ENCODE results near the gene KRTAP5-5. TPM values are rescaled to one million over a fixed set of nuclear protein-coding genes. Genes with fewer than 3 reads are reported as not detected.
A peak's percentile ranks its signal among the peaks of the same experiment; 100 is the strongest.
"Not testable (repeated sequence)": the region's sequence is repeated elsewhere in the genome, so short reads cannot be mapped to it uniquely, and the experiment has no call there.

KRTAP5-5 gene, protein sequence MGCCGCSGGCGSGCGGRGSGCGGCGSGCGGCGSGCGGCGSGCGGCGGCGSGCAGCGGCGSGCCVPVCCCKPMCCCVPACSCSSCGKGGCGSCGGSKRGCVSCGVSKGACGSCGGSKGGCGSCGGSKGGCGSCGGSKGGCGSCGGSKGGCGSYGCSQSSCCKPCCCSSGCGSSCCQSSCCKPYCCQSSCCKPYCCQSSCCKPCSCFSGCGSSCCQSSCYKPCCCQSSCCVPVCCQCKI
- total RNA-seq, result not detected

DNA sequence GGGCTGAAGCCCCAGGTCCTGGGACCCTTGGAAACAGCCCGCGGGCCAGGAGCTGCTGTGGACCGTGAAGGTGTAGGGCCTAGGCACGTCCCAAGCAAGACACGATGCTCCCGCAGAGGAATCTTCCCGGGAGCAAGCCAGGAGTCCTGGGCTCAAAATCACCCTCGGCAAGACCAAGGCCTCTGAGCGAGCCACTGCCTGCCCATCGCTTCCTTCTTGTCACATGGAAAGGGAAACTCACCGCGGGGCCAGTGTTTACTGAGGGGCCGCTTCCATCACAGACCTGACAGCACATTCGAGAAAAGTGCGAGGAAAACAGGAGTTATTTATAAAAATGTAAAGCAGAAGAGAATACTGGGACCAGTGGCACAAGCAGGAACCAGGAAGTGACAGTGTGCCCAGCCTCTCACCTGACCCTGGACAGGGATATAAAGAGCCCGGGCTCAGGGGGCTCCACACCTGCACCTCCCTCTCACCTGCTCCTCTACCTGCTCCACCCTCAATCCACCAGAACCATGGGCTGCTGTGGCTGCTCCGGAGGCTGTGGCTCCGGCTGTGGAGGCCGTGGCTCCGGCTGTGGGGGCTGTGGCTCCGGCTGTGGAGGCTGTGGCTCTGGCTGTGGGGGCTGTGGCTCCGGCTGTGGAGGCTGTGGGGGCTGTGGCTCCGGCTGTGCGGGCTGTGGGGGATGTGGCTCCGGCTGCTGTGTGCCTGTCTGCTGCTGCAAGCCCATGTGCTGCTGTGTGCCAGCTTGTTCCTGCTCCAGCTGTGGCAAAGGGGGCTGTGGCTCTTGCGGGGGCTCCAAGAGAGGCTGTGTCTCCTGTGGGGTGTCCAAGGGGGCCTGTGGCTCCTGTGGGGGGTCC is at the start of gene KRTAP5-5:
Gene KRTAP5-5 (plus strand): TSS at position 450 of the 860 bp plus-strand sequence. CDS start 66 bp downstream, at position 516.
- H3K4me1 Mint-ChIP-seq, result peaks cover 6% of the 10 kb centered on the region
- no peaks in the 10 kb centered on the region for H3K9me3 Mint-ChIP-seq (ENCODE audit: low read depth)
- H3K27me3 Mint-ChIP-seq, result peaks cover 32% of the 10 kb centered on the region
- H3K4me3 Mint-ChIP-seq, result no peak within 1 kb of the TSS
- H3K27ac Mint-ChIP-seq, result no peak within 1 kb of the TSS
- H3K36me3 Mint-ChIP-seq, result no peaks in the 10 kb centered on the region
- no peak for ATAC-seq
- no peak for DNase-seq
- CTCF ChIA-PET, result interaction anchor here (0.7 to 3.1 kb wide), 8 partner anchors 8 to 83 kb away, joined by 3 to 13 read pairs (median 4); partner anchors contain the start of gene KRTAP5-4

DNA sequence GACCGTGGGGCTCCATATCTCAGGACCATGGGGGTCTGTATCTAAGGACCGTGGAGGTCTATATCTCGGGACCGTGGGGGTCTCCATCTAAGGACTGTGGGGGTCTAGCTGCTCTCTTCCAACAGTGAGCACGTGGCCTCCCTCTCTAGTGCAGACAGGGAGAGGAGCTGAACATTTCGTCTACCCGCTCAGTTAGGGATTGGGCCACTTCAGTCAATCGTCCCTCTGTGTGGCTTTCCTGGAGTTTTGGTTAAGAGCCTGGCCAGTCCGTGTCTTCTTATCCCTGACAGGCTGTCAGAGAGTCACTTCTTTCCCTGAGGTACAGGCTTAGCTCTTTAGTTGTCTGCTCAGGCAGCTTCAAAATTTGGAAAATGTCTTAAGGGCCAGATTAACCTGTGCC is 47.6 kb upstream of the KRTAP5-5 start:
- Mint-ChIP-seq H3K27me3 (peaks cover 10% of the 10 kb centered on the region), H3K4me3 (no peak overlapping the region), H3K27ac (no peak overlapping the region), H3K4me1 (no peaks in the 10 kb centered on the region), H3K36me3 (no peaks in the 10 kb centered on the region), H3K9me3 (ENCODE audit: low read depth) (no peaks in the 10 kb centered on the region)
- DNase-seq (no peak), ATAC-seq (no peak)
- CTCF ChIA-PET, result no interaction called here

DNA sequence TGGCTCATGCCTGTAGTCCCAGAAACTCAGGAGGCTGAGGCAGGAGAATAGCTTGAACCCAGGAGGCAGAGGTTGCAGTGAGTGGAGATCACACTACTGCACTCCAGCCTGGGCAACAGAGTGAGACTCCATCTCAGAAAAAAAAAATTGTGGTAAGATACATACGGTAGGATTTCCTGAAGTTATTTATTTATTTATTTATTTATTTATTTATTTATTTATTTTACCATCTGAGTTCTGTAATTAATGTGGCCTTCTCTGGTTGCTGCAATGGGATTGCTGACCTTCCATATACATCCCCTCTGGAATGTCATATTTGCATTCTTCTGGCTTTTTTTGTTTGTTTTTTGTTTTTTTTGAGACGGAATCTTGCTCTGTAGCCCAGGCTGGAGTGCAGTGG is 46.7 kb upstream of the KRTAP5-5 start:
- ATAC-seq; H3K4me1 Mint-ChIP-seq; H3K4me3 Mint-ChIP-seq; H3K9me3 Mint-ChIP-seq (ENCODE audit: low read depth); H3K27ac Mint-ChIP-seq; H3K36me3 Mint-ChIP-seq; DNase-seq; CTCF ChIA-PET: not testable (repeated sequence)
- peaks cover 10% of the 10 kb centered on the region for H3K27me3 Mint-ChIP-seq

DNA sequence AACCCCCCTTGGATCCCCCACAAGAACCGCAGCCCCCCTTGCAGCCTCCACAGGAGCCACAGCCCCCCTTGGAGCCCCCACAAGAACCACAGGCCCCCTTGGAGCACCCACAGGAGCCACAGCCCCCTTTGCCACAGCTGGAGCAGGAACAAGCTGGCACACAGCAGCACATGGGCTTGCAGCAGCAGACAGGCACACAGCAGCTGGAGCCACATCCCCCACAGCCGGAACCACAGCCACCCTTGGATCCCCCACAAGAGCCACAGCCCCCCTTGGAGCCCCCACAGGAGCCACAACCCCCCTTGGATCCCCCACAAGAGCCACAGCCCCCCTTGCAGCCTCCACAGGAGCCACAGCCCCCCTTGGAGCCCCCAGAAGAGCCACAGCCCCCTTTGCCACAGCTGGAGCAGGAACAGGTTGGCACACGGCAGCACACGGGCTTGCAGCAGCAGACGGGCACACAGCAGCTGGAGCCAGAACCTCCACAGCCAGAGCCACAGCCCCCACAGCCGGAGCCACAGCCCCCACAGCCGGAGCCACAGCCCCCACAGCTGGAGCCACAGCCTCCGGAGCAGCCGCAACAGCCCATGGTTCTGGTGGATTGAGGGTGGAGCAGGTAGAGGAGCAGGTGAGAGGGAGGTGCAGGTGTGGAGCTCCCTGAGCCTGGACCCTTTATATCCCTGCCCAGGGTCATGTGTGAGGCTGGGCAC is 44.8 kb upstream of the KRTAP5-5 start, which contains the start of gene KRTAP5-1:
Gene KRTAP5-1 (minus strand): TSS at position 623 of the 710 bp plus-strand sequence. CDS start 34 bp downstream, at position 589.
- H3K4me3 Mint-ChIP-seq; CTCF ChIA-PET; H3K36me3 Mint-ChIP-seq; H3K9me3 Mint-ChIP-seq (ENCODE audit: low read depth); DNase-seq; ATAC-seq: not testable (repeated sequence)
- Mint-ChIP-seq H3K4me1 (peaks cover 11% of the 10 kb centered on the region), H3K27me3 (peaks cover 16% of the 10 kb centered on the region), H3K27ac (peak within 1 kb of the TSS; percentile 28)

DNA sequence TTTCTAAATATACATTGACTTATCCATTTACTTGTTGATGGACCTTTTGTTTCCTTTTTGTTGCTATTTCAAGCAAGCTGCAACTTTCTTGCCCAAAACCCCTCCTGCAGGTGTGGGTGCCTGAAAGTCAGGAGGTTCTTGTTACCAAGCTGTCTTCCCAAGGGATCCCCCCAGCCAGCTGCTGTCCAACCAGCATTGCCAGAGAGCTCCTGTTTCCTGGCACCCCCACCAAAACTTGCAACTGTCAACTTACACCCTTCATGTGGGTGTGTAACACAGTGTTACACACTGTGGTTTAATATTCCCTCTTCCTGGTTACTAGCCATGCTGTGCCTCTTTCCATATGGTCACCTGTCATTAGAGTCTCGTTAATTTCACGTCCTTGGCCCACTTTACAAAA is 42.9 kb upstream of the KRTAP5-5 start:
- Mint-ChIP-seq H3K36me3 (peaks cover 5% of the 10 kb centered on the region), H3K4me3 (no peak overlapping the region), H3K9me3 (ENCODE audit: low read depth) (no peaks in the 10 kb centered on the region), H3K27me3 (peaks cover 16% of the 10 kb centered on the region), H3K4me1 (peaks cover 11% of the 10 kb centered on the region), H3K27ac (no peak overlapping the region)
- ATAC-seq, result no peak
- CTCF ChIA-PET, result interaction anchor here (4.8 kb wide), 1 partner anchor 11 kb away, joined by 47 read pairs; no protein-coding TSS in a partner anchor
- no peak for DNase-seq

DNA sequence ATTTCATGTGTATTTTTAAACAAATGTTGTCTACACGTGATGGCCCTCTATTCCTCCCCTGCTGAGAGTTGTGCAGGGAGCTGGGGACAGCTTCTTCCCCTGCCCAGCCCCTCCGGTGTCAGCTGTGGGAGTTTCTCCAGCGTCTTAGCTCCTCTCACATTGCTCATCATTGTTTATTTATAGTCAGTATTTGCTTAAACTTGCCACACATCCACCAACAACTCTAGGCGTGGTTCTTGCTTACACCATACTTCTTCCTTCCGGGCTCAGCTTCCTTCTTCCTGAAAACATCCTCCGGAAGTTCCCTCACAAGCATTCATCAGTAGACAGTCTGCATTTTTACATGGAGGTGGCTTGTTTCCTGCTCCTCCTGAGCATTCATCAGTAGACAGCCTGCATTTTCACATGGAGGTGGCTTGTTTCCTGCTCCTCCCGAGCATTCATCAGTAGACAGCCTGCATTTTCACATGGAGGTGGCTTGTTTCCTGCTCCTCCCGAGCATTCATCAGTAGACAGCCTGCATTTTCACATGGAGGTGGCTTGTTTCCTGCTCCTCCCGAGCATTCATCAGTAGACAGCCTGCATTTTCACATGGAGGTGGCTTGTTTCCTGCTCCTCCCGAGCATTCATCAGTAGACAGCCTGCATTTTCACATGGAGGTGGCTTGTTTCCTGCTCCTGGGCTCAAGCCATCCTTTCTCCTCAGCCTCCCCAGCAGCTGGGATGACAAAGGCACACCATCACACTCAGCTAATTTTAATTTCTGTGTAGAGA is 40.2 kb upstream of the KRTAP5-5 start:
- CTCF ChIA-PET, result interaction anchor here (1.2 to 4.8 kb wide), 3 partner anchors 14 to 50 kb away, joined by 3 to 47 read pairs (median 3); no protein-coding TSS in a partner anchor
- peak overlapping the region; percentile 37 for H3K4me3 Mint-ChIP-seq
- not testable (repeated sequence) for H3K9me3 Mint-ChIP-seq (ENCODE audit: low read depth); DNase-seq; H3K36me3 Mint-ChIP-seq
- H3K27ac Mint-ChIP-seq, result peak overlapping the region; percentile 88
- peak; percentile 57 for ATAC-seq
- peaks cover 27% of the 10 kb centered on the region for H3K27me3 Mint-ChIP-seq
- peaks cover 11% of the 10 kb centered on the region for H3K4me1 Mint-ChIP-seq

DNA sequence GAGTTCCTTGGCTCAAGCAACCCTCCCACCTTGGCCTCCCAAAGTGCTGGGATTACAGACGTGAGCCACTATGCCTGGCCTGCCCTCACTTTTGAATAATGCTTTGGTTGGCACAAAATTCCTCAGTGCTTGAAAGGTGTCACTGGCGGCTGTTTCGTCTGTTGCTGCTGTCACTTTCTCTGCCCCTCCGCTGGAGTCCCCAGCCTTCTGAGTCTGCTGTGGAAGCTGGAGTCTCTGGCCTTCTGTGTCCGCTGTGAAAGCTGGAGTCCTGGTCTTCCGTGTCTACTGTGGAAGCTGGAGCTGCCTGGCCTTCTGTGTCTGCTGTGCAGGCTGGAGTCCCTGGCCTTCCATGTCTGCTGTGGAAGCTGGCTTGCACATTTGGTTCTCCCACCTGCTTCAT is 39.6 kb upstream of the KRTAP5-5 start:
- DNase-seq (no peak), ATAC-seq (no peak)
- peaks cover 11% of the 10 kb centered on the region for H3K4me1 Mint-ChIP-seq
- H3K4me3 Mint-ChIP-seq, result no peak overlapping the region
- H3K9me3 Mint-ChIP-seq (ENCODE audit: low read depth), result no peaks in the 10 kb centered on the region
- H3K27ac Mint-ChIP-seq, result no peak overlapping the region
- CTCF ChIA-PET, result interaction anchor here (4.8 kb wide), 1 partner anchor 15 kb away, joined by 47 read pairs; no protein-coding TSS in a partner anchor
- peaks cover 5% of the 10 kb centered on the region for H3K36me3 Mint-ChIP-seq
- H3K27me3 Mint-ChIP-seq, result peaks cover 34% of the 10 kb centered on the region

DNA sequence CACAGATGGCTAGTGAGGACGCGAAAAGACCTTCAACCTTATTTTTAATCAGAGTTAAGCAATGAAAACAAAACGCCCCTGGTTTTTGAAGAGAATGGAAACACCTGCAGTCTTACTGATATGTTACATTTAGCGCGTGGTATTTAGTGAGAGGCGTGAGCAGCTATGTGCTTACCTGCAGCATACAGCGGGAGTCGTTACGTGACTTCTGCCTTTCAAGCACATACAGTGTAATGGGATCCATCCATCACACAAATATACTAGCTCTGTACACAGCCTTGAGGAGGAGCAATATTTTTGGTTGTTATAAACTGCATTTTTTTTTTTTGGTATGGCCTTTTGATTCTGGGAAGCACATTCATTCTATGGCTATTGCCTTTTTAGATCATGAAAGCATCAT is 36.9 kb upstream of the KRTAP5-5 start:
- CTCF ChIA-PET, result interaction anchor here (4.3 kb wide), 1 partner anchor 17 kb away, joined by 35 read pairs; no protein-coding TSS in a partner anchor
- peaks cover 5% of the 10 kb centered on the region for H3K36me3 Mint-ChIP-seq
- peaks cover 13% of the 10 kb centered on the region for H3K4me1 Mint-ChIP-seq
- DNase-seq, result no peak
- no peaks in the 10 kb centered on the region for H3K9me3 Mint-ChIP-seq (ENCODE audit: low read depth)
- no peak overlapping the region for H3K4me3 Mint-ChIP-seq
- H3K27ac Mint-ChIP-seq, result no peak overlapping the region
- ATAC-seq, result no peak
- peaks cover 54% of the 10 kb centered on the region for H3K27me3 Mint-ChIP-seq

DNA sequence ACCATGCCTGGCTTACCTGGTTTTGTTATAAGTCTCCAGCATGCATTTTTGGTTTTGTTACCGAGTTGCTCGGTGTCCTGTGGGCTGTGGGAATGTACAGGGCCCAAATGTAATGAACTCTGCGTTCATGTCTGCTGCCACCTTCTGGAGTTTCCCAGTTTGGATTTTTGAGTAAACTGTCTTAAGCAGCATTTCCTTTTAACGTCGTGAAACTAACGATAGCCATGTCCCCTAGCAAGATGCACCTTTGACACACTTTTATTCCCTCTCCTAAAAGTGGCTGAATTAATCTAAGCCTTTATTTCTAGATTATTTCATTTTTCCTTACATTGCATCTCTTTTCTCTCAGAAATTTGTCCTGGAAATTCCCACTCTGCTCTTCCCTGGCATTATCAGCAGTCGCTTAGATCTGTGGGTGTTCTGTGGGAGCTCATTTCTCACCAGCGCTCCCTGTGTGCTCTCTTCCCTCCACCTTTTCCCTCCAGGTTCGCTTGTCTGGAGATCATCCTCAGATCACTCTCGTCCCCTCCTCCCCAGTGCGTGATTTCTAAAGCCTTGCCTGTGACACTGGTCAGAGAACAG is 33.5 kb upstream of the KRTAP5-5 start:
- not testable (repeated sequence) for H3K9me3 Mint-ChIP-seq (ENCODE audit: low read depth); DNase-seq; H3K36me3 Mint-ChIP-seq; H3K4me3 Mint-ChIP-seq; H3K27ac Mint-ChIP-seq; H3K4me1 Mint-ChIP-seq; ATAC-seq
- H3K27me3 Mint-ChIP-seq, result peaks cover 76% of the 10 kb centered on the region
- CTCF ChIA-PET, result interaction anchor here (1.0 to 4.3 kb wide), 10 partner anchors 9 to 71 kb away, joined by 3 to 35 read pairs (median 4); no protein-coding TSS in a partner anchor

DNA sequence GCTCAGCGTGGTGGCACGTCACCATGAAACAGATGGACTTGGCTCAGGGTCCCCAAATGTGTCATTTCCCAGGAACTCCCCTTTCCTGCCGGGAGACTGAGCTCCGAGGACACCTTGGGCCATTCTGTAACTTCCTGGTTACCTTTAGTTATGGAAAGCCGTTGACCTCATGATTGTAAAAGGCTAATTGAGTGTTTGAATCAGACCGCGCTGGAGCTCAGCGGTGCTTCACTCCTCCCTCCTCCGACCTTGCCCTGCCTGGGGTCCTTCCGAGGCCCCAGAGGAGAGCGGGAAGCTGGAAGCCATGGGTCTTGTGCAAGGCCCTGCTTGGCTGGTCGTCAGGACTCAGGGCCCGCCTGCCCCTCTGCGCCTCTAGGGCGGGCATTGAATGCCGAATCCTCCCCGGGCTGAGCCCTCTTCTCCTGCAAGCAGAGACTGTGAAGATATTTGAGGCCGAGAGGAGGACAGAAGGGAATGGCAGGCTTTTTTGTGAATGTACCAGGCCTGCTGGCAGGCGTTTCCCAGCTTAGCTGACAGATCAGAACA is 32.9 kb upstream of the KRTAP5-5 start:
- not testable (repeated sequence) for H3K9me3 Mint-ChIP-seq (ENCODE audit: low read depth); DNase-seq; H3K4me3 Mint-ChIP-seq; H3K36me3 Mint-ChIP-seq; ATAC-seq; H3K27ac Mint-ChIP-seq; H3K4me1 Mint-ChIP-seq
- peaks cover 80% of the 10 kb centered on the region for H3K27me3 Mint-ChIP-seq
- CTCF ChIA-PET, result interaction anchor here (1.1 to 4.3 kb wide), 3 partner anchors 9 to 35 kb away, joined by 3 to 35 read pairs (median 3); no protein-coding TSS in a partner anchor

DNA sequence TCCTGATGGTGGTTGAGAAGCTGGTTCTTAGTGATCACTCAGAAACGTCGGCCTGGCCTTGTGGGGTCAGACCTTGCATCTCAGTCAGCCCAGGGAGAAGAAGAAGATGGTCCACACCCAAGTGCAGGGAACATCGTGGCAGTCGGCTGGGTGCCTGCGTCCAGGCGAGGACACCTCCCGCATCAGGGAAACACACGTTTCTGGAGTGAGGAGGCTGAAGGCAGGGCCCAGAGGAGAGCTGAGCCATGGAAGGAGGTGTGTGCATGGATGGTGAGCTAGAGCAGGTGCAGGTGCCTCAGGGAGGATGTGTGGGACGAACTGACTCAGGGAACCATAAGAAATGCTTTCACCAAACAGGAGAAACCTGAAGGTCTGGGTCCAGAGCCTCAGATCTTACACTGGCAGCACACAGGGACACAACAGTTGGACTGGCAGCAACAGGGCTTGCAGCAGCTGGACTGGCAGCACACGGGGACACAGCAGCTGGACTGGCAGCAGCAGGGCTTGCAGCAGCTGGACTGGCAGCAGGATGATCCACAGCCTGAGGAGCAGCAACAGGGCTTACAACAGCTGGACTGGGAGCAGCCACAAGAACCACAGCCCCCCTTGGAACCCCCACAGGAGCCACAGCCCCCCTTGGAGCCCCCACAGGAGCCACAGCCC is 32.1 kb upstream of the KRTAP5-5 start:
- ATAC-seq (no peak), DNase-seq (no peak)
- no peak overlapping the region for H3K27ac Mint-ChIP-seq
- H3K9me3 Mint-ChIP-seq (ENCODE audit: low read depth), result no peaks in the 10 kb centered on the region
- H3K4me3 Mint-ChIP-seq, result no peak overlapping the region
- no peaks in the 10 kb centered on the region for H3K36me3 Mint-ChIP-seq
- H3K27me3 Mint-ChIP-seq, result peaks cover 85% of the 10 kb centered on the region
- peaks cover 2% of the 10 kb centered on the region for H3K4me1 Mint-ChIP-seq
- CTCF ChIA-PET, result interaction anchor here (1.3 to 1.4 kb wide), 2 partner anchors 23 to 34 kb away, joined by 3 to 4 read pairs; no protein-coding TSS in a partner anchor
